ENCODE data around the gene ERN1.

GRCh38 chr17:64091571-64091970, 38.4 kb downstream of the ERN1 start:
- TF ChIP-seq EZH2phosphoT487 (IDR thresholded peaks at IDR 0.05; ENCODE audit: low read length) (no peak), CTCF (IDR thresholded peaks at IDR 0.05; ENCODE audit: low read length) (no peak), EZH2 (optimal IDR thresholded peaks at IDR 0.05; ENCODE audit: low read depth, low read length) (no peak)
